Lung (tissue), 12 donors: Measurements from ENCODE around the gene PRRX2. TPM values are rescaled to one million over a fixed set of nuclear protein-coding genes. Genes with fewer than 3 reads are reported as not detected.

Experiments
- ATAC-seq: fragments of 200-7000 bp; cut with Tn5 transposase; one replicate; pipeline ENCODE4 v1.9.1; 2020; ENCODE audit warnings: moderate number of reproducible peaks; ENCODE audit not compliant: insufficient read depth, low FRiP score
- DNase-seq, 3 donors: peaks; one replicate each; pipeline ENCODE4 v3.0.0-alpha.2; 2013 to 2017
- H3K27ac ChIP-seq, 2 donors: one replicate each; pipeline ENCODE4 v1.5.1; 2013; ENCODE audit warnings: mild to moderate bottlenecking in 2 of 2, moderate library complexity in 2 of 2, control low read depth in 1 of 2, inconsistent platforms in 1 of 2, low read depth in 1 of 2, low read length in 1 of 2
- H3K27me3 ChIP-seq, 3 donors: one replicate each; pipeline ENCODE4 v1.5.1; 2013; ENCODE audit warnings: low read length in 2 of 3; ENCODE audit not compliant: control insufficient read depth in 3 of 3, insufficient read depth in 3 of 3
- H3K36me3 ChIP-seq, 4 donors: one replicate each; pipeline ENCODE4 v1.5.1; 2013; ENCODE audit warnings: low read length in 4 of 4, mild to moderate bottlenecking in 1 of 4, moderate library complexity in 1 of 4; ENCODE audit not compliant: control insufficient read depth in 4 of 4, insufficient read depth in 4 of 4
- H3K4me1 ChIP-seq, 5 donors: one replicate each; pipeline ENCODE4 v1.5.1; 2013; ENCODE audit warnings: low read length in 5 of 5, mild to moderate bottlenecking in 2 of 5, moderate library complexity in 1 of 5; ENCODE audit not compliant: control insufficient read depth in 5 of 5, insufficient read depth in 5 of 5
- H3K4me3 ChIP-seq: one replicate; pipeline ENCODE4 v1.5.1; 2013; ENCODE audit warnings: mild to moderate bottlenecking, control low read depth, moderate library complexity
- H3K9ac ChIP-seq, 2 donors: one replicate each; pipeline ENCODE4 v1.5.1; 2013; ENCODE audit warnings: low read length in 2 of 2, control low read depth in 1 of 2; ENCODE audit not compliant: insufficient read depth in 1 of 2
- H3K9me3 ChIP-seq, 4 donors: one replicate each; pipeline ENCODE4 v1.5.1; 2013; ENCODE audit warnings: low read length in 3 of 4, mild to moderate bottlenecking in 1 of 4, moderate library complexity in 1 of 4; ENCODE audit not compliant: control insufficient read depth in 4 of 4, insufficient read depth in 3 of 4
- CTCF ChIP-seq: IDR thresholded peaks from 2 replicates; pipeline ENCODE4 v1.5.1; 2012; ENCODE audit warnings: mild to moderate bottlenecking; ENCODE audit errors: control extremely low read depth, extremely low read depth
- WGBS, 2 donors: extraction: QIAGEN DNeasy Blood & Tissue Kit; methylation state at CpG; one replicate each; pipeline ENCODE4 v1.1.7; 2013; 5-methylcytosine and 5-hydroxymethylcytosine counted together
- polyA plus RNA-seq, 2 donors: library from polyadenylated mRNA; stranded (reverse); fragments of 200-250 nt; gene quantifications; one replicate each; pipeline ENCODE4 v1.2.1, GENCODE V29; 2013
- total RNA-seq, 2 donors: library from RNA; depleted of rRNA in 1 of 2; stranded (reverse); fragments of >200 nt in 1 of 2; gene quantifications; one replicate each; pipeline ENCODE4 v1.2.1, GENCODE V29; 2014 to 2021
- donor health status: control.
- donor health status: control.
- donor health status: Bipolar disorder and iron deficiency.
- donor health status: healthy.
- donor health status: DM: yes; HTN: yes; CAD: no.

The PRRX2 gene
- total and polyA plus RNA-seq, 4 donors, result 2.2 to 3.8 (median 3.5) TPM

GRCh38 chr9:129768486-129768885 lies 103.0 kb downstream of the PRRX2 start:
- Histone ChIP-seq H3K36me3 (no peaks in the 10 kb centered on the region), H3K9ac (no peak overlapping the region), H3K4me1 (peaks cover 0 to 9% (median 0%) of the 10 kb centered on the region in 5 donors), H3K27ac (no peak overlapping the region), H3K4me3 (no peak overlapping the region), H3K9me3 (no peaks in the 10 kb centered on the region), H3K27me3 (no peaks in the 10 kb centered on the region)
- WGBS, 2 donors, result 95 to 99% methylated on average over 6 of the region's 6 CpGs
- ATAC-seq (no peak), DNase-seq (no peak)
- no peak for TF ChIP-seq CTCF

- WGBS, 2 donors, result 86 to 95% methylated on average over 5 of the region's 5 CpGs
- ATAC-seq, result no peak
- no peak overlapping the region for H3K4me3 ChIP-seq
- no peak overlapping the region for H3K27ac ChIP-seq
- no peaks in the 10 kb centered on the region for H3K9me3 ChIP-seq
- no peak overlapping the region for H3K9ac ChIP-seq
- DNase-seq, result no peak
- H3K27me3 ChIP-seq, result no peaks in the 10 kb centered on the region
- no peaks in the 10 kb centered on the region for H3K4me1 ChIP-seq
- no peaks in the 10 kb centered on the region for H3K36me3 ChIP-seq
- TF ChIP-seq CTCF, result no peak
These were observed 104.2 kb downstream of the PRRX2 start for GRCh38 chr9:129769669-129770068.

GRCh38 chr9:129770741-129771140 lies 105.3 kb downstream of the PRRX2 start:
- WGBS, 2 donors, result 84 to 91% methylated on average over 5 of the region's 5 CpGs
- Histone ChIP-seq H3K27me3 (no peaks in the 10 kb centered on the region), H3K4me1 (peaks cover 0 to 3% (median 0%) of the 10 kb centered on the region in 5 donors), H3K9ac (no peak overlapping the region), H3K4me3 (no peak overlapping the region), H3K27ac (no peak overlapping the region), H3K36me3 (no peaks in the 10 kb centered on the region), H3K9me3 (no peaks in the 10 kb centered on the region)
- DNase-seq (no peak), ATAC-seq (no peak)
- TF ChIP-seq CTCF, result no peak

Other genes starting within 250 kb of the PRRX2 start
- under 1 TPM; 0.15 to 0.28 TPM for gene C9orf50, start 44.5 kb upstream of the PRRX2 start, total RNA-seq
- not detected for gene C9orf50, start 44.5 kb upstream of the PRRX2 start, polyA plus RNA-seq
- gene NTMT1, start 39.5 kb upstream of the PRRX2 start, total RNA-seq, result 10 to 100 TPM; 14.3 to 30.1 TPM
- 10 to 100 TPM; 36.3 to 54.7 TPM for gene NTMT1, start 39.5 kb upstream of the PRRX2 start, polyA plus RNA-seq
- gene ASB6, start 23.5 kb upstream of the PRRX2 start, total RNA-seq, result 10 to 100 TPM; 11.8 to 19.5 TPM
- 10 to 100 TPM; 15.7 to 16.4 TPM for gene ASB6, start 23.5 kb upstream of the PRRX2 start, polyA plus RNA-seq
- gene PTGES, start 87.4 kb downstream of the PRRX2 start, total RNA-seq, result 10 to 100 TPM; 12.0 to 16.0 TPM
- 10 to 100 TPM in 1 of 2 donors, 1 to 10 TPM in 1; 8.0 to 19.8 TPM for gene PTGES, start 87.4 kb downstream of the PRRX2 start, polyA plus RNA-seq
- 10 to 100 TPM; 25.5 to 26.4 TPM for gene TOR1B, start 137.5 kb downstream of the PRRX2 start, total RNA-seq
- 10 to 100 TPM; 10.1 to 26.7 TPM for gene TOR1B, start 137.5 kb downstream of the PRRX2 start, polyA plus RNA-seq
- gene TOR1A, start 158.5 kb downstream of the PRRX2 start, total RNA-seq, result 10 to 100 TPM; 22.0 to 34.8 TPM
- gene TOR1A, start 158.5 kb downstream of the PRRX2 start, polyA plus RNA-seq, result 10 to 100 TPM; 19.1 to 41.8 TPM
- 10 to 100 TPM; 28.3 to 34.4 TPM for gene C9orf78, start 169.6 kb downstream of the PRRX2 start, total RNA-seq
- gene C9orf78, start 169.6 kb downstream of the PRRX2 start, polyA plus RNA-seq, result 10 to 100 TPM; 37.1 to 57.9 TPM
- gene USP20, start 169.8 kb downstream of the PRRX2 start, total RNA-seq, result 10 to 100 TPM; 22.0 to 24.1 TPM
- gene USP20, start 169.8 kb downstream of the PRRX2 start, polyA plus RNA-seq, result 10 to 100 TPM; 15.7 to 20.9 TPM